Adrenal gland (tissue), 12 donors: ENCODE results near the gene NUP50. TPM values are rescaled to one million over a fixed set of nuclear protein-coding genes. Genes with fewer than 3 reads are reported as not detected.

Experiments
- DNase-seq, 7 donors: peaks; one replicate each; pipeline ENCODE4 v3.0.0-alpha.2; 2019 to 2020
- H3K27ac ChIP-seq, 5 donors: fragments of 200-600 bp; sonication (generic) in 4 of 5; 1 replicate in 3 of 5; 2 replicates in 2 of 5; pipeline versions ENCODE4 v1.5.1 to v1.8.0; 2016 to 2020; ENCODE audit warnings: mild to moderate bottlenecking in 1 of 5
- H3K27me3 ChIP-seq: fragments of 200-600 bp; 2 replicates; pipeline ENCODE4 v1.8.0; 2021
- H3K36me3 ChIP-seq, 2 donors: fragments of 200-600 bp; replicated peaks in 1 of 2; 1 replicate in 1 of 2; 2 replicates in 1 of 2; pipeline versions ENCODE4 v1.5.1 to v1.8.0; 2018 to 2022
- H3K4me1 ChIP-seq, 2 donors: fragments of 200-600 bp; replicated peaks in 1 of 2; 1 replicate in 1 of 2; 2 replicates in 1 of 2; pipeline versions ENCODE4 v1.5.1 to v1.8.0; 2018 to 2021
- H3K4me3 ChIP-seq, 4 donors: fragments of 200-600 bp; sonication (generic) in 3 of 4; one replicate each; pipeline ENCODE4 v1.5.1; 2016 to 2018
- H3K9me3 ChIP-seq, 3 donors: fragments of 200-600 bp; sonication (generic) in 1 of 3; replicated peaks in 1 of 3; 1 replicate in 2 of 3; 2 replicates in 1 of 3; pipeline versions ENCODE4 v1.5.1 to v1.8.0; 2016 to 2021
- CTCF ChIP-seq, 6 experiments: fragments of 450-650 bp in 4 of 6; fragments of 200-600 bp in 2 of 6; sonication (generic) in 1 of 6; IDR thresholded peaks; 1 replicate in 5 of 6; 2 replicates in 1 of 6; pipeline versions ENCODE4 v1.5.1 to v1.8.0; 2016 to 2021; ENCODE audit warnings: antibody characterized with exemption in 6 of 6, mild to moderate bottlenecking in 2 of 6, moderate library complexity in 1 of 6
- POLR2A ChIP-seq, 2 donors: fragments of 450-650 bp; IDR thresholded peaks; one replicate each; pipeline ENCODE4 v1.6.1; 2017; ENCODE audit warnings: antibody characterized with exemption in 2 of 2, mild to moderate bottlenecking in 2 of 2, moderate library complexity in 1 of 2
- WGBS, 4 donors: extraction: QIAGEN DNeasy Blood & Tissue Kit in 2 of 4; methylation state at CpG; one replicate each; pipeline versions ENCODE4 v1.1.5 to v1.1.7; 2013 to 2017; 5-methylcytosine and 5-hydroxymethylcytosine counted together
- intact Hi-C, 2 donors: fragments of 100-400 bp; cut with DNase I; formaldehyde crosslinking; loops; one replicate each; pipeline versions ENCODE4 v1.14.1 to v1.15.0; 2022 to 2023
- polyA plus RNA-seq, 3 donors: library from polyadenylated mRNA; stranded (reverse); fragments of 200-250 nt in 2 of 3; fragments of 350-450 nt in 1 of 3; fragmentation: Illumina TruSeq in 1 of 3; extraction: RNeasy Lipid Tissue Mini Kit (QIAGEN cat#74804) in 1 of 3; gene quantifications; one replicate each; pipeline ENCODE4 v1.2.3, GENCODE V29; 2013 to 2014
- total RNA-seq, 9 donors: library from RNA; depleted of rRNA in 4 of 9; stranded (reverse); fragments of >200 nt in 4 of 9; fragments of 120-200 nt in 1 of 9; fragmentation: NEBNext Ultra II Directional in 1 of 9; extraction: Animal tissue kit (Norgen Biotek cat#: 25700) in 1 of 9; gene quantifications; one replicate each; pipeline versions ENCODE4 v1.1.0 to v1.2.4, GENCODE V29; 2013 to 2023
- donor health status: healthy with polysubstance abuse.
- donor health status: Bipolar disorder and iron deficiency.
- donor health status: DM: yes; HTN: yes; CAD: no.
- donor health status: DM: no; HTN: no; CAD: no.
- donor health status: DM: no; HTN: no; CAD: no.
- donor health status: DM: yes; HTN: yes; CAD: no.

Gene NUP50
- total and polyA plus RNA-seq, 12 donors = 14.9 to 126 (median 64.6) TPM

- H3K36me3 ChIP-seq = no peaks in the 10 kb centered on the region
- no peak for DNase-seq
- intact Hi-C loops = no loop called here
- no peak overlapping the region for H3K27ac ChIP-seq
- no peaks in the 10 kb centered on the region for H3K27me3 ChIP-seq
- WGBS, 4 donors = 78 to 91% (median 85%) methylated on average over 8 of the region's 8 CpGs
- no peaks in the 10 kb centered on the region for H3K9me3 ChIP-seq
- no peaks in the 10 kb centered on the region for H3K4me1 ChIP-seq
- no peak overlapping the region for H3K4me3 ChIP-seq
- TF ChIP-seq POLR2A (IDR thresholded peaks at IDR 0.05) (no peak), CTCF (IDR thresholded peaks at IDR 0.05) (no peak)
Measured at GRCh38 chr22:45130891-45131290, 32.8 kb upstream of the NUP50 start.

DNA sequence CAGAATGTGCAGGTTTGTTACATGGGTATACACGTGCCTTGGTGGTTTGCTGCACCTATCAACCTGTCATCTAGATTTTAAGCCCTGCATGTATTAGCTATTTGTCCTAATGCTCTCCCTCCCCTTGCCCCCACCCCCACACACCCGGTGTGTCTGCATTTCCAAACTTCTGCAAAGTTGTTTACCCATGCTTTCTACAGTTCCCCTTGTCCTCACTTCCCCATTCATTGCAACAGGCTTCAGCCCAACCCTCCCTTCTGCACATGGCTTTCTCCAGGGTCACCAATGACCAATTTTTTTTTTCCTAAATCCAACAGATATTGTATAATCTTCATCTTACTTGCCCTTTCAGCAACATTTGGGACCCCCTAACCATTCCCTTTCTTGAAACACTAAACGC is 32.0 kb upstream of the NUP50 start:
- Histone ChIP-seq H3K36me3 (no peaks in the 10 kb centered on the region), H3K9me3 (no peaks in the 10 kb centered on the region), H3K4me3 (no peak overlapping the region), H3K27ac (no peak overlapping the region), H3K27me3 (no peaks in the 10 kb centered on the region), H3K4me1 (no peaks in the 10 kb centered on the region)
- intact Hi-C loops = no loop called here
- TF ChIP-seq POLR2A (IDR thresholded peaks at IDR 0.05) = no peak
- no peak for TF ChIP-seq CTCF (IDR thresholded peaks at IDR 0.05)
- DNase-seq = peak in 5 of 7 donors; percentile 21 to 65 (median 35)
- WGBS, 4 donors = 54 to 80% (median 74%) methylated on average over 3 of the region's 3 CpGs

GRCh38 chr22:45134313-45134712 is 29.4 kb upstream of the NUP50 start:
- Histone ChIP-seq H3K27me3 (no peaks in the 10 kb centered on the region), H3K4me3 (no peak overlapping the region), H3K9me3 (no peaks in the 10 kb centered on the region), H3K27ac (no peak overlapping the region), H3K36me3 (no peaks in the 10 kb centered on the region), H3K4me1 (no peaks in the 10 kb centered on the region)
- TF ChIP-seq CTCF (IDR thresholded peaks at IDR 0.05) = no peak
- TF ChIP-seq POLR2A (IDR thresholded peaks at IDR 0.05) = no peak
- WGBS, 4 donors = 93 to 97% (median 94%) methylated on average over 5 of the region's 5 CpGs
- DNase-seq = no peak
- intact Hi-C loops = no loop called here

DNA sequence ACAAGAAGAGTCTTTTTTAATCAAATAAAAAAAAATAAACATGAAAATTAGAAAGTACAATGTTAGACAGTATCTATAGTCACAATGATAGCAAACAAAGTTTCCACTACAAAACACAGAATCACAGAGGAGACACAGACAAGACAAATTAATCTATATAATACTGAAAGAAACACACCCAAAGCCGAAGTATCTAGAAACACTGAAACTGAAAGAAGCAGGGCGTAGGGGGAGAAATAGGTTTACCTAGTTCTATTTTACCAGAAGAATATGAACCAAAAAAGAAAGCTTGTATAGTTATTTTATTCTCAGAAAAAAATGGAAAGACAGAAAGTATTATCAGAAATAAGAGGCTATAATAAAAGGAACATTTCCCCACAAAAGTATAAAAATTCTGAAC is 27.1 kb upstream of the NUP50 start:
- Histone ChIP-seq H3K4me3 (no peak overlapping the region), H3K36me3 (no peaks in the 10 kb centered on the region), H3K27me3 (no peaks in the 10 kb centered on the region), H3K27ac (no peak overlapping the region), H3K4me1 (no peaks in the 10 kb centered on the region), H3K9me3 (no peaks in the 10 kb centered on the region)
- WGBS, 4 donors = 91 to 99% (median 94%) methylated on average over 2 of the region's 2 CpGs
- DNase-seq = no peak
- intact Hi-C loops = no loop called here
- no peak for TF ChIP-seq POLR2A (IDR thresholded peaks at IDR 0.05)
- TF ChIP-seq CTCF (IDR thresholded peaks at IDR 0.05) = no peak
